GM23338 (cell line): ENCODE measurements around the gene UCKL1.

ENCODE experiments used
- CREB1 ChIP-seq: fragments of 250-450 bp; sonication (Bioruptor Pico); IDR thresholded peaks from 2 replicates; pipeline ENCODE4 v1.5.0; 2020; ENCODE audit warnings: low read depth, mild to moderate bottlenecking, moderate library complexity
- EZH2 ChIP-seq: fragments of 200-600 bp; sonication (generic); IDR thresholded peaks from one replicate; pipeline ENCODE4 v1.8.0; 2017; ENCODE audit warnings: antibody characterized with exemption, mild to moderate bottlenecking, low read depth; ENCODE audit not compliant: unreplicated experiment
- EZH2phosphoT487 ChIP-seq: fragments of 200-600 bp; sonication (generic); IDR thresholded peaks from one replicate; pipeline ENCODE4 v1.8.1; 2018; ENCODE audit warnings: antibody characterized with exemption; ENCODE audit not compliant: unreplicated experiment
- JUNB ChIP-seq: IDR thresholded peaks from one replicate; pipeline ENCODE4 v1.6.1; 2016; ENCODE audit warnings: antibody characterized with exemption; ENCODE audit not compliant: unreplicated experiment
- TF ChIP-seq, protein P1 (sequence below), 2 experiments: fragments of 200-600 bp in 1 of 2; sonication (generic) in 1 of 2; conservative IDR thresholded peaks; 2 replicates each; pipeline versions ENCODE4 v1.5.1 to v1.6.1; 2016 to 2017; ENCODE audit warnings: antibody characterized with exemption in 2 of 2, low read depth in 2 of 2, mild to moderate bottlenecking in 2 of 2, moderate library complexity in 1 of 2
- TF ChIP-seq, protein P2 (sequence below): IDR thresholded peaks from 2 replicates; pipeline ENCODE4 v1.6.1; 2016; ENCODE audit warnings: antibody characterized with exemption

DNA sequence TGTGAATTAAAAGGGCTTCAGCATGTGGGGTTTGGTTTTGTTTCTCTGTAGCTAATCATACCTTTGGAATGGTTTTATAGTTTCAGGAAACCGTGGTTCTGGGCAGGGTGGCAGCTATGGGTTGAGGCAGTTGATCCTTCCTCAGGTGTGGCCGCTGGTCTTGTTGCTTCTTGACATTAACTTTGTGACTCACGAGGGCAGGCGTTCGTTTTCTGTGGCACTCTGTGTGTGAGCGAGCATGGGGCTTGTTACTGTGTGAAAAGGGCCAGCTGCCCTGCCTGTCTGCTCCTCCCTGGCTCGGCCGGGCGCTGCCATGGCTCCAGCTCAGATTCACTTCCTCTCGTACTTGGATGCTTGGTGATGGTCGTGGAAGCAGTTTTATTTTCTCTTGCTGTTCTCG is 45.0 kb downstream of the UCKL1 start:
- TF ChIP-seq, protein P1, sequence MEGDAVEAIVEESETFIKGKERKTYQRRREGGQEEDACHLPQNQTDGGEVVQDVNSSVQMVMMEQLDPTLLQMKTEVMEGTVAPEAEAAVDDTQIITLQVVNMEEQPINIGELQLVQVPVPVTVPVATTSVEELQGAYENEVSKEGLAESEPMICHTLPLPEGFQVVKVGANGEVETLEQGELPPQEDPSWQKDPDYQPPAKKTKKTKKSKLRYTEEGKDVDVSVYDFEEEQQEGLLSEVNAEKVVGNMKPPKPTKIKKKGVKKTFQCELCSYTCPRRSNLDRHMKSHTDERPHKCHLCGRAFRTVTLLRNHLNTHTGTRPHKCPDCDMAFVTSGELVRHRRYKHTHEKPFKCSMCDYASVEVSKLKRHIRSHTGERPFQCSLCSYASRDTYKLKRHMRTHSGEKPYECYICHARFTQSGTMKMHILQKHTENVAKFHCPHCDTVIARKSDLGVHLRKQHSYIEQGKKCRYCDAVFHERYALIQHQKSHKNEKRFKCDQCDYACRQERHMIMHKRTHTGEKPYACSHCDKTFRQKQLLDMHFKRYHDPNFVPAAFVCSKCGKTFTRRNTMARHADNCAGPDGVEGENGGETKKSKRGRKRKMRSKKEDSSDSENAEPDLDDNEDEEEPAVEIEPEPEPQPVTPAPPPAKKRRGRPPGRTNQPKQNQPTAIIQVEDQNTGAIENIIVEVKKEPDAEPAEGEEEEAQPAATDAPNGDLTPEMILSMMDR (conservative IDR thresholded peaks at IDR 0.05; ENCODE audit: low read depth in 2 of 2), result no peak
- TF ChIP-seq JUNB, result no peak
- no peak for TF ChIP-seq EZH2phosphoT487
- no peak for TF ChIP-seq EZH2
- TF ChIP-seq, protein P2, sequence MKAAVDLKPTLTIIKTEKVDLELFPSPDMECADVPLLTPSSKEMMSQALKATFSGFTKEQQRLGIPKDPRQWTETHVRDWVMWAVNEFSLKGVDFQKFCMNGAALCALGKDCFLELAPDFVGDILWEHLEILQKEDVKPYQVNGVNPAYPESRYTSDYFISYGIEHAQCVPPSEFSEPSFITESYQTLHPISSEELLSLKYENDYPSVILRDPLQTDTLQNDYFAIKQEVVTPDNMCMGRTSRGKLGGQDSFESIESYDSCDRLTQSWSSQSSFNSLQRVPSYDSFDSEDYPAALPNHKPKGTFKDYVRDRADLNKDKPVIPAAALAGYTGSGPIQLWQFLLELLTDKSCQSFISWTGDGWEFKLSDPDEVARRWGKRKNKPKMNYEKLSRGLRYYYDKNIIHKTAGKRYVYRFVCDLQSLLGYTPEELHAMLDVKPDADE, result no peak
- TF ChIP-seq CREB1, result no peak
